NCI-H2029 (cell line): ENCODE results near the gene PLA2R1.

Experiments
- DNase-seq: peaks from one replicate; lab custom pipeline; 2025; lab: John Stamatoyannopoulos, UW

The PLA2R1 gene

GRCh38 chr2:160033732-160034392 lies 28.6 kb downstream of the PLA2R1 start:
- DNase-seq, result no peak

- no peak for DNase-seq
Observed at GRCh38 chr2:160029270-160029628, 33.2 kb downstream of the PLA2R1 start.

- no peak for DNase-seq
Observed at GRCh38 chr2:160028431-160029269, 33.8 kb downstream of the PLA2R1 start.

GRCh38 chr2:160022162-160022561 lies 40.3 kb downstream of the PLA2R1 start:
- DNase-seq, result no peak

DNA sequence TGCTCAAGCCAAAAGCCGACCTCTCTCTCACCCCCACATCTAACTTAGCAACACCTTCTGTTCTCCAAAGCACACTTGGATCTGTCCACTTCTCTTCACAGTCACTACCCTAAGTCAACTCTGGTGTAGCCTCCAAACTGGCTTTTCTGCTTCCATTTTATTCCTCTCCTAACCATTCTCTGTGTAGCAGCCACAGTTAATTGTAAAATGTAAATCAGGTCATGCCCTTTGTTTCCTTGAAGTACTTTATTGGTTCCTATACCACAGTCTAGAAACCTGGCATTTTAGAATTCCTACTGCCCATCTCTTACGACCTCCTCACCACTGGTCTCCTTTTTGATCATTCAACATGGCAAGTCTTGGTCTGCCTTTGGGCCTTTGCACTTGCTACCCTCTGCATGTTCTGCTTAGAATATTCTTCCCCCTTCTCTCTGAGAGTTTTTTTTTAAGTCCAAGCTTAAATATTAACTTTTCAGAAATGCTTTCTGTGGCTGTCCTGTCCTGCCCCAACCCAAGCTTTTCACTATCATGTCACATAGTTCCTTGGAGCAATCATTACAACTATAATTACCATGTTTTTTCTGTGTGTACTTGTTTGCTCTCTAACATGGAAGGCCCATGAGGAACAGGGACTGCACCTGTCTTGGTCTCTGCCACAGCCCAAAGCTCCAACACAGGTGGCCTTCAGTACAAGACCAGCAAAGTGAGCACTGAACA lies 42.9 kb downstream of the PLA2R1 start:
- DNase-seq, result no peak

- DNase-seq, result no peak
Observed at GRCh38 chr2:160015746-160016145, 46.7 kb downstream of the PLA2R1 start.

DNA sequence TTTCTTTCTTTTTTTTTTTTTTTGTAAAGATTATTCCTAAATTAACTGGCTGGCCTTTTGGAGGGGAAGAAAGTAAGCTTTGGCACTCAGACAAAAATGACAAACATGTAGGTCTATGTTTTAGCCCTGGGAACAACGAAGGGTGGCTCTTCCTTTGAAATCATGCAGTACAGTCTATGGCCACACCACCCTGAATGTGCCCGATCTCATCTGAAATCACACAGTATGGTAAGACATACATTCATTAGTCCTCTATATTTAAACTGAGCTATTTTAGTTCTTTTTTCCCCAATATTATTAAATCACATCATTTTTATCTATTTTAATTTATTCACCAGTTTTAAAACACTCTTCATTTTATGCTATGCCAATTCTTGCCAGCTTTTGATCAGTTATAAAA lies 48.2 kb downstream of the PLA2R1 start:
- DNase-seq, result no peak

- DNase-seq, result no peak
Observed at GRCh38 chr2:160010361-160011145, 51.9 kb downstream of the PLA2R1 start.

GRCh38 chr2:160007111-160007510 lies 55.3 kb downstream of the PLA2R1 start:
- no peak for DNase-seq

GRCh38 chr2:160006475-160006874 lies 55.9 kb downstream of the PLA2R1 start:
- DNase-seq, result no peak

GRCh38 chr2:160005908-160006307 lies 56.5 kb downstream of the PLA2R1 start:
- DNase-seq, result no peak

DNA sequence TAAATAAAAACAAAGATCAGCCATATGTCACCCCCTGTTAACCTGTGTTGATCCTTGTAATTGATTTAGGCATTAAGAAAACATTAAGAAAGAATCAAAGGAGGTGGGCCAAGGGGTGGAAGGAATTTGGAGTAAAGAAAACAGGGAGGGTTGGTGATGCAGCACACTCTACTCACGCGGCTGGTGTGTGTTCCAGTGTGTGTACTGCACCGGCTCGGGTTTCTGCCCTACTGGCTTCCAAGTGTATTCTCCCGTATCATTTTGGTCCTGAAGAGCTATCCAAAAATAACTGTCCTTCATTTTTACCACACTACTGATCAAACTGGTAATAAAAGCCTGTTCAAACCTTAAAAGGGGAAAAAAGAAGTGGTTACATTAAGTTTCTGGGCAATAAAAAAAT lies 56.9 kb downstream of the PLA2R1 start:
- no peak for DNase-seq

DNA sequence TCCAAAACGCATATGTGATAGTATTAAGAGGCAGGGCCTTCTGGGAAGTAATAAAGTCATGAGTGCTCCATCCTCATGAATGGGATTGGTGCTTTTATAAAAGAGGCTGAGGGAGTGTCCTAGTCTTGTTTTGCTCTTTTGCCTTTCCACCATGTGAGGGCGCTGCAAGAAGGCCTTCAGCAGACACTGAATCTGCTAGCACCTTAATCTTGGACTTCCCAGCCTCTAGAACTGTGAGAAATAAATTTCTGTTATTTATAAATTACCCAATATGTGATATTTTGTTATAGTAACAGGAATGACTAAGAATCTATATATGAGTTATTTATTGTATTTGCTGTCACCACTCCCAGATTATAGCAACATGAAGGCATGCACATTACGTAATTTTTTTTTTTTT lies 63.5 kb downstream of the PLA2R1 start:
- no peak for DNase-seq

DNA sequence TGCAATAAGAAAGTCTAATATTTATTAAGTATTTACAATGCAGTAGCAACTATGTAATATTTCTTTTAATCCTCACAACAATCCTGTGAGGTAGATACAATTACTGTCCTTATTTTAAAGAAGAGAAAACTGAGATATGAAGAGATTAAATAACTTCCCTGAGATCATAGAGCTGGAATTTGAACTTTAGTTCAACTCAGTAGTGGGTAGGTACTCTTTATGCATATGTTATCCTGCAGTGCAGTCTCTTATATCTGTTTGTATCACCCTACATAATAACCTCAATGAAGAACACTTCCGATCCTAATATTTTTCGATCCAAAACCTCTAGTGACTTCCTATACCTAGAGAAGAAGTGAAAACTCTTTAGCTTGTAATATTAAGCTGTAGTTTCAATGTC lies 64.2 kb downstream of the PLA2R1 start:
- DNase-seq, result no peak

DNA sequence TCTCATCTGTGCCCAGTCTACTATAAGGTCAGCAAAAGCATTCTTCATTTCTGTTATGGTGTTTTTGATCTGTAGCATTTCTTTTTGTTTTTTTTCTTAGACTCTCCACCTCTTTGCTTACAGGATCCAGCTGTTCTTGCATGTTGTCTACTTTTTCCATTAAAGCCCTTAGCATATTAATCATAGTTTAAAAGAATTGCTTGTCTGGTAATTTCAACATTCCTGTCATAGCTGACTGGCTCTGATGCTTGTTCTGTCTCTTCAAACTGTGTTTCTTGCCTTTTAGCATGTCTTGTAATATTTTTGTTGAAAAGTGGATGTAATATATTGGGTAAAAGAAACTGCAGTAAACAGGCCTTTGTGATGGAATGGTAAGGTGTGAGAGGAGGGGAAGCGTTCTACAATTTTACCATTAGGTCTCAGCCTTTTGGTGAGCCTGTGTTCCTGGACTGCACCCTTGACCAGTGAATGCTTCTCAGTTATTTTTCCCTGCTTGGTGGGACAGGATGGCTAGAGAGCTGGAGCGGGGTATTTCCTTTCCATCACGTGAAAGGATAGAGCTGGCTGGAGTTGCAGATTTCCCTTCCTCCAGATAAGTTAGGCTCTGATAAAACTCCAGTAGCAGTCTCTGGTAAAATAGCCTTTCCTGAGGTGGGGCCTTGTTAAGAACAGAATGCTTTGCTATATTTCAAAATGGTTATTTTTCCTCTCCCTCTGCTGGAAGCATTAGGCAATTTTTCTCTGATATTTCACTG lies 65.4 kb downstream of the PLA2R1 start:
- no peak for DNase-seq

DNA sequence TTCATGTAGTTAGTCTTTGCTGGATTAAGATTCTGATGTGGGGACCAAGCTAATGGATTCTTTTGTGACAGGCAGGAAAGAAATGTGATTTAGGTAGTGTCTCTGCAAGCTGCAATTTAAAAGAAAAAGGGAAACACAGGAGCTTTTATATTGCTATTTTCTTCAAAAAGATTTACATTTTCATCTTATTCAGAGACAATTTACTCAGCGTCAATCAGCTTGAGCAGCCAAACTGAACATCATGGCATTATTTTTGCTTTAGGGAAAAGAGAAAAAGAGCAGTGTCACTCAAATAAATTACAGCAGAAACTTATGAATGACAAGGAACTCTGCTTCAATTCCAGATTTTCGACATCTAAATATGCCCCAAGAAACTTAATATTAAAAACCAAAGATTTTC lies 67.4 kb downstream of the PLA2R1 start:
- no peak for DNase-seq

- no peak for DNase-seq
Observed at GRCh38 chr2:159989249-159989648, 73.2 kb downstream of the PLA2R1 start.

DNA sequence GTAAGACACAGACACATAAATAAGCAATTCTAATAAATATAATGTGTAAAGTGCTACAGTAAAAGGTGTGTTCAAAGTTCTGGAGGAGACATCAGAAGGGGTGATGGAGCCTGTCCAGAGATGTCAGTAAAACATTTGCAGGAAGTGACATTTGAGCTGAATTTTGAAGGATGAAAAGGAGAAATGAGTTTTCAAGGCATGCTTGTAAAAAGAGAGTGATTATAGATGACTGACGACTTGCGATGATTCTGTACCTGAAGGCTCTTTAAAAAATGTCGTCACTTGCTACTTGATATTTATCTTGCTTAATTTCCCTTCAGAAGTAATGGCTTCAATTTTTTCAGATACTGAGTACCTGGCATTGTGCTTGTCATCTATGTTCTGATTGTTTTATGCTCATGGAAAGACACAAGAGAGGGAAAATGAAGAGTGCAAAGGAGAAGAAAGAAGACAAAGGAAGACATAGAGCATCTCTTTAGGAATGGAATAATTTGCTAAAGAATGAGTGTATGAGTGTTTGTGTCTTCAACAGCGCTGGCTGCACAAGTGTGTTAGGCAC lies 73.9 kb downstream of the PLA2R1 start:
- no peak for DNase-seq

GRCh38 chr2:159987181-159987580 lies 75.2 kb downstream of the PLA2R1 start:
- no peak for DNase-seq

DNA sequence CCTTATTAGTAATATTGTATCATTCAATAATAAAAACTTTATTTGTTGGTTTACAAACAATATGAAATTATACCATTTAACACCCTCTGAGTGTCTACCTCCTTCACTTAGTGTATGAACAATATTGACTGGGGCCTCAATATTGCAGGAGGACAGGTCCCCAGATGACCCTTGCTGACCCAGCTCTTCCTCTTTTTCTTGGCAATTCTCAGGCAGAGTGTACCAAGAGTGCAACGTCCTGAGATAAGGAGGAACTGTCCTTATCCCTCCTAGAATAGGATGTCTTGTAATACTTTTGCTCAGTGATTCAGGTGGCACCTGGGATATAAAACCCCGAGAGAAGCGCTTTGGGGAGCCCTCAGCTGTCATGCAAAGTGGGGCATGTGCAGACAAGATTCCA lies 76.8 kb downstream of the PLA2R1 start:
- no peak for DNase-seq

GRCh38 chr2:159984034-159984433 lies 78.4 kb downstream of the PLA2R1 start:
- no peak for DNase-seq
